Stimulated activated CD4-positive, alpha-beta T cell treated with anti-CD3 and anti-CD28 coated beads, Interleukin-2, amount 100 ng/mL, for 48 hours (primary cell): ENCODE data around the gene ZDHHC18.
"Not testable (repeated sequence)": the region's sequence is repeated elsewhere in the genome, so short reads cannot be mapped to it uniquely, and the experiment has no call there.

ENCODE experiments used
- DNase-seq, 2 donors: peaks; one replicate each; pipeline ENCODE4 v3.0.0-alpha.2; 2020

ZDHHC18 gene

DNA sequence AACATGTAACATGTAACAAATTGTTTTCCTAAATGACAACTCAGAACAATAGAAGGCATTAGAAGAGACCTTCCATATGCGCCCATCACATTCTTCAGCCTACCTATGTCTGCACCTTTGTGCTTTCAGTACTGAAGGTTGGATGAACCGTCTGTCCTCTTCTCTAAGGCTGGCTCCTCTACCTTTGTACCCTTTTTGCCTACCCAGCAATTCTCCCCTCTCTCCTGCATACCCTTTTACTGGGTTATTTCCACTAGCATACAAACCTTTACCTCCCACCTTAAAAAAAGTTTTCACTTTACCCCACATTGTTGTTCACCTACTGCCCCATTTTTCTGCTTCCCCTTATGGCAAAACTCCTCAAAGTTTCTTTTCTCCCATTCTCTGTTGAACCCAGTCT is 33.6 kb upstream of the ZDHHC18 start:
- no peak for DNase-seq

DNA sequence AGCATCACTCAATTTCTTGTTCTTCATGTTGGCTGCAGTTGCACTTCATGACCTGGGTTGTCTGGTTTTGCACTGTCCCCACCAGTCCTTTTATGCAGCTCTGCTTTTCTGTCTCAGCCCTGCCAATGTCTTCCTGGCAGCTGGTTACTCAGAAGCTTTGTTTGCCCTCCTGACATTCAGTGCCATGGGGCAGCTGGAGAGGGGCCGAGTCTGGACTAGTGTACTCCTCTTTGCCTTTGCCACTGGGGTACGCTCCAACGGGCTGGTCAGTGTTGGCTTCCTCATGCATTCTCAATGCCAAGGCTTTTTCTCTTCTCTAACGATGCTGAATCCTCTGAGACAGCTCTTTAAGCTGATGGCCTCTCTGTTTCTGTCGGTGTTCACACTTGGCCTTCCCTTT is 32.1 kb upstream of the ZDHHC18 start:
- DNase-seq, result no peak

DNA sequence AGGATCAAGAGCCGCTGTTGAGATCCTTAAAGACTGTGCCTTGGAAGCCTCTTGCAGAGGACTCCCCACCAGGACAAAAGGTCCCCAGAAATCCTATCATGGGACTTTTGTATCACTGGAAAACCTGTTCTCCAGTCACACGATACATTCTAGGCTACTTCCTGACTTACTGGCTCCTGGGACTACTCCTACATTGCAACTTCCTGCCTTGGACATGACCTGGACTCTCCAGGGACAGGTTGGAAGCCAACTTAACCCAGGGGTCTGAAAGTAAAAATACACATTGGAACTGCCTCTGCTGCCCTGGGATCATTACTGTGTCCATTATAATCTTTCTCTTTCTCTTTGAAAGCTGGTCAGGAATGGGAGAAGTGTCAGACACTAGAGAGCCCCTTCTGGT is 28.9 kb upstream of the ZDHHC18 start:
- DNase-seq, result no peak

DNA sequence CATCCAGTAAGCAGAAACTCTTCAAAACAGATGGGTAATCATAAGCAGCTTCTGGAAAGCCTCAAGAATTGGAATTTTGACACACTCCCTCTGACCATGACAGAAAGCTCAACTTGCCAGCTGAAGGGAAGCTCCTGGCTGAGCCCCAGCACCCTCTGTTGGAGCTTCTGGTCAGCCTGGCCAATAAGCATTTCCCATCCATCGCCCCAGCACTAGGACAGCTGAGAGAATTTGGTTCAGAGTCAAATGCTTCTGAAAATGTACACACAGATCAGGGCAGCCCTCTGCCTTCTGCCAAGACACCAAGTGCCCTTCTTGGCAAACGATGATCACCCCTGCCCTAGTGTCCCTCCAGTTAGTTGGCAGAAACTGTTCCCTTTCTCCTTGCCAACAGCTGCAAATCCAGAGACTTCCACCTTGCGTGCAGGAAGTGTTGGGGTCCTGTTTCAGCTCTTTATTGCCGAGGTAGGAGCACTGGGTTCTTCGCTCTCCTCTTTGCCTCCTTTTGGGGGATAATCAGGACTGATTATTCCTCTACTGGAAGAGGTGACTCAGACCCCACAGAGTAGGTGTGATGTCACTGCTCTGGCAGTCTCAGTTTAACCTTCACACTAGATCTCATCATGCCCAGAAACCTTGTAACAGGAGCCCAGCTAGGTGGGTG is 26.9 kb upstream of the ZDHHC18 start:
- no peak for DNase-seq

DNA sequence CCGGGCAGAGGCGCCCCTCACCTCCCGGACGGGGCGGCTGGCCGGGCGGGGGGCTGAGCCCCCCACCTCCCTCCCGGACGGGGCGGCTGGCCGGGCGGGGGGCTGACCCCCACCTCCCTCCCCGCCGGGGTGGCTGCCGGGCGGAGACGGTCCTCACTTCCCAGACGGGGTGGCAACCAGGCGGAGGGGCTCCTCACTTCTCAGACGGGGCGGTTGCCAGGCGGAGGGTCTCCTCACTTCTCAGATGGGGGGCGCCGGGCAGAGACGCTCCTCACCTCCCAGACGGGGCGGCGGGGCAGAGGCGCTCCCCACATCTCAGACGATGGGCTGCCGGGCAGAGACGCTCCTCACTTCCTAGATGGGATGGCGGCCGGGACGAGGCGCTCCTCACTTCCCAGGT is 22.6 kb upstream of the ZDHHC18 start:
- DNase-seq, result not testable (repeated sequence)

DNA sequence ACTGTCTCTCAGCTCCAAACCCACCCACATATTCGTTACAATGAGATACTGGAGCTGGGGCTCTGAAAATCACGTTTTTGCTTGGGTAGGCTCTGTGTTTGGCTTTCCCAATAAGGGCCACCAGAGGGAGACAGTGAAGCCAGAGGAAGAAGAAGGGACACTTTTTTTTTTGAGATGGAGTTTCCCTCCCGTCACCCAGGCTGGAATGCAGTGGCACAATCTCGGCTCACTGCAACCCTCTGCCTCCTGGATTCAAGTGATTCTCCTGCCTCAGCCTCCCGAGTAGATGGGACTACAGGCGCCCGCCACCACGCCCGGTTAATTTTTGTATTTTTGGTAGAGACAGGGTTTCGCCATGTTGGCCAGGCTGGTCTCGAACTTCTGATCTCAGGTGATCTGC is 16.4 kb upstream of the ZDHHC18 start:
- DNase-seq, result peak; percentile 69 to 73

DNA sequence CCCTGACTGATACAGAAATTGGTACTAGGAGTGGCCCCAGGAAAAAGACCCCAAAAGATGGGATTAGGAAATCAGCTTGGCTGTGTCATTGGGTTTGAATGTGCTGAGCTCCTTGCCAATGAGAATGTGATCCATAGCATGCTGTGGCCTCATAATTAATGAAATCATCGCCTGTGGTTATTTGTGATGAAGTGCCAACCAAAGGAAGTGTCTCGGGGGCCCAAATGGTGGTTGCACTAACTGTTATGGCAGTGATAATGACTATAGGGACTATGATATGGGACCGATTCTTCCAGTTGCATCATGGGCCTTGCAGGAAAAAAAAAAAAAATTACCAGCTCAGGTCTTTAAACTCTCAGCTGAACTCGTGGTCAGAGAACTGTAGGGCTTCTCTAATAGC is 15.4 kb upstream of the ZDHHC18 start:
- no peak for DNase-seq

DNA sequence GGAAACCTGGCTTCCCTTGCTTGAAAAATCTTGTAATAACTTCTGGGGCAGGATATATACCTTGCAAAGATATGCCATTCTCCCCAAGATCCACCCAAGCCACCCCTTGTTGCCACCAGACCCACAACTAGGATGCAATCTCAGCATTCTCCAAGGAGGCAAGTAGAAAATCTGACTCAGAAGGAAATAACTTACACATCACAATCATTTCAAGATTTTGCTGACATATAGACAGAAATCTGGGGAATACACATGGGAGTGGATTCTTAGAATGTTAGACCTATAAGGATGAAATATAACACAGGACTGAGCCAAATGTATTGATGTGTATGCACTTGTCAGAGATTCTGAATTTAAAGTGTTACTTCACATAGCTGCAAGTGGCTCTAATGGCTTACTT is 14.8 kb upstream of the ZDHHC18 start:
- no peak for DNase-seq

DNA sequence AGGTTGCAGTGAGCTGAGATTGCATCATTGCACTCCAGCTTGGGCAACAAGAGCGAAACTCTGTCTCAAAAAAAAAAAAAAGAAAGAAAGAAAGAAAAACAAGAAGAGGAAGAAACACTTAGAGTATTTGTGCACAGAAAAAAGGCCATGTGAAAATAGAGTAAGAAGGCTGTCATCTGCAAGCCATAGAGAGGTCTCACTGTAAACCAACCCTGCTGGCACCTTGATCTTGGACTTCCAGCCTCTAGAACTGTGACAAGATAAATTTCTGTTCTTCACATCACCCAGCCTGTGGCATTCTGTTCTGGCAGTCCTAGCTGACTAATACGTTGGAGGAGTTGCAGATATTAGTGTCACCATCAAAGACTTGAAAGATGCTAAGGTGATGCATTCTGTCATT is 12.1 kb upstream of the ZDHHC18 start:
- DNase-seq, result no peak

DNA sequence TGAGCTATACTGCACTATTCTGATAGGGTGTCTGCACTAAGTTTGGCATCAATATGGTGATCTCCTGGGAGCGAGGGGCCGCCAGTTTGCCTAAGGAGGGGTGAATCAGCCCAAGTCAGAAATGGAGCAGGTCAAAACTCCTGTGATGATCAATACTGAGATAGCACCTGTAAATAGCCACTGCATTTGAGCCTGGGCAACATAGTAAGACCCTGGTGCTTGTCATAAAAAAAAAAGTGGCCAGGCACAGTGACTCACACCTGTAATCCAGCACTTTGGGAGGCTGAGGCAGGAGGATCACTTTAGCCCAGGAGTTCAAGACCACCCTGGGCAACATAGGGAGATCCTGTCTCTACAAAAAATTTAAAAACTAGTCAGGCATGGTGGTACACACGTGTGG is 11.6 kb upstream of the ZDHHC18 start:
- no peak for DNase-seq

DNA sequence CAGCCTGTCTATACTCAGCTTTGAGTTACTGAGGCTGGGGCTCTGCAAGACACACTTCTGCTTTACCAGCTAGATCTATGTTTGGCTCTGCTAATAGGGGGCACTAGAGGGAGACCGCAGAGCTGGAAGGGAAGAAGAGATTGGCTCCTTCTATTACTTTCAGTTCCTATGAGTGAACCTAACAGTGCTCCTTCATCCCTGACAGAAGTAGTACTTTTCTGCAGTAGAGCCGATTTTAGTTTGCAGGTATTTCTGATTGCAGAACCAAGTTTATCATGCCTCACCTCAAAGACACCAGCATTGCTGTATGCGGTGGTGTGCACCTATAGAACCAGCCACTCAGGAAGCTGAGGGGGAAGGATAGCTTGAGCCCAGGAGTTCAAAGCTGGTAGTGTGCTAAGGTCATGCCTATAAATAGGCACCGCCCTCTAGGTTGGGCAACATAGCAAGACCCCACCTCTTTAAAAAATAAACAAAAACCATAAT is 5.7 kb upstream of the ZDHHC18 start:
- no peak for DNase-seq

DNA sequence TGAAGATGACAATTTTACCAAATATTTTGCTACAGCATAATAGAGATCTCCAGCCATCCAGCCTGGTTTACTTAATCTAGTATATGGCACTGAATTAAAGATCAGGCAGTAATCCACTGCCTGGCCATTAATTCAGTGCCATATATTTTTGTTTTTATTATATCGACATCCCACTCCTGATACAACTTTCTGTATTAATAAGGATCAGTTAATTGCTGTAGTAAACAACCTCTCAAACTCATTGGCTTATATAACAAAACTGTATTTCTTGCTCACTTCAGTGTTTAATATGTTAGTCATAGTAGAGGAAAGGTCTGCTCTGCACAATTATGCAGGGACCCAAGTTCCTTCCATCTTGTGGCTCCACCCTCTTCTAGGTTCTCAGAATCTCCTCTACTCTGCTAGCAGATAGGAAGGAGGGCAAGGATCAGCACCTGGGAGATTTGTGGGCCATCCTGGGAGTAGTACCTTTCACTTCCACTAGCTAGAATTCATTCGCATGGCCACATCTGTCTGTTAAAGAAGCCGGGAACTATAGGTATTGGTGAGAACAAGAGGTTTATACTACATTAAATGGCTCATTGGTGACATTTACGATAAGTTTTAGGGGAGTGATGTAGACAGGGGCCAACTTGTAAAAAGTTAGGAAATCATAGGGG is 3.6 kb upstream of the ZDHHC18 start:
- DNase-seq, result no peak

DNA sequence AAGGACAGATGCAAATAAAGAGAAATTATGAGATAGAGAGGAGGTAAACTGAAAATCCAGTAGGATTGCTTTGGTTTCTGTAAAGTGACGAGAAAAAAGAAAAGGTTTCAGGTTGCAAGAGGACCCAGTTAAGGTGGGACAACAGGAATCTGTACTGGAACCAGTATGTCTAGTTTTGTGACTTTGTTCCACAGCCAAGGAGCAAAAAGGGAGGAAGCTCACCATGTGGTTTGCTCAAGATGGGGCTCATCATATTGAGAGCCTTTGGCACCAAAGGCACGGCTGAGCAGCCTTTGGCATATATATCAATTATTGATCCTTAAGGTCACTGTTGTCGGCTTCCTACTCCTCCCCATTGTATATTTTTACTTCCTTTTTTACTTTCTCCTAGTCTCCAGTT is 1.8 kb upstream of the ZDHHC18 start:
- no peak for DNase-seq

DNA sequence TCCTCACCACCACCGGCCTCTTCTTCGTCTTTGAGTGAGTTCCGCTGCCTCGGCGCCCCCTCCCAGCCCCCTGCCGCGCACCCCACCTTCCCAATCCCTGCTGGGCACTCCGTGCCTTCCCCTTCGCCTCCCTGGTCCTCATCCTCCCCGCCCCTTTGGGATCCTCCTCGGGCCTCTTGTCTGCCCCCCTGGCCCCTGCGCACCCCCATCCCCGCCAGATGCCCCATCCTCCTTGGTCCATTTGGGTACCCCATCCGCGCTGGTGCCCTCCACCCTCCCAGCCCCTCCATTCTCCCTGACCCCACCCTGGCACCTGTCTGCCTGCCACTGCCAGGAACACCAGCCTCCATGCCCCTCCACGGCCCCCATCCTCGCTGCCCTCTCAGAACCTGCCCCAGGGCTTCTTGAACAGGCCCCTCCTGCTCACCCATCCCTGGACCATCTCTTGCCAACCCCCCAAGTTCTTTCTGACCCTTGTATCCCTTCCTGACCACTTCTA is 667 bp downstream of the ZDHHC18 start:
- DNase-seq, result no peak

DNA sequence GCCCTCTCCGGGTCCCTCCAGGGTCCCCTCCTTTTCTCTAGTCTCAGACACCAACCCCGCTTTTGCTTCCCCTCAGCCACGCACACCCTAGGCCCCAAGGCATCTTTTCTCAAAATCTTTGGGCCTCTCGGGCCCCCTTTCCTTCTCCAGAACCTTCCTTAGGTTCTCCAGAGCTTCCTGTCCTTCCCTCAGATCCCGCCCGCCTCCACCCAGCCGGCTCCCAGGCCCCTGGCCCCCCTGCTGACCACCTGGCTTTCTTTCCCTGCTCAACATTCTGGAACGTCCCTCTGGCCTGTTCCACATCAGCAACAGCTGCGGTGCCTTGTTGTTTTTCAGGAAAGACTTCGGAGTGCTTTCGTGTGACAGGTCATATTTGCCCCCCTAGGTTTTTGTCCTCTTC is 1.2 kb downstream of the ZDHHC18 start:
- no peak for DNase-seq

DNA sequence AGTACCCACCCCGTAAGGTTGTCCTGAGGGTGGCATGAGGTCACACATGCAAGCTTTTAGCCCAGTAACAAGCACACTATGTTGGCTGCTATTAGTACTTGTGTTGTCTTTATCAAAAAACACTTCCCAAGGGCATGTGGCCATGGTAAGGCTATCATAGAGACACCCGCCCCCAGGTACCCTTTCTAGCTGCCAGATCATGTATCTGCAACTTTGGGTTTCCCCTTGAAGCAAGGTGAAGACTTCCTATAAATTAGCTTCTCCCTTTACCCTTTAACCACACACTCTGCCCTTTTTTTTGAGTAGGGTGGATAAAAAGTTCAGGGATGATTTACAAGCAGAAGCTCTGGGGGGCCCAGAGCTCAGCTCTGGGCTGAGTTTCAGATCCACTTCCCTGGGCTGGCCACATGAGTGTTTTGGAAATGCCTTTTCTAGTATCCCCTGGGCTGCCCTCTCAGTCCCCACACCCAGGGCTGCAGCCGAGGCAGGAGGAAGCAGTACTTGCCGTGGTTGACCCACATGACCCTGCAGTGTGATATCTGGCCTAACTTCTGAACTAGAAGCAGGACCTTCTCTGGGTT is 2.0 kb downstream of the ZDHHC18 start:
- DNase-seq, result no peak

DNA sequence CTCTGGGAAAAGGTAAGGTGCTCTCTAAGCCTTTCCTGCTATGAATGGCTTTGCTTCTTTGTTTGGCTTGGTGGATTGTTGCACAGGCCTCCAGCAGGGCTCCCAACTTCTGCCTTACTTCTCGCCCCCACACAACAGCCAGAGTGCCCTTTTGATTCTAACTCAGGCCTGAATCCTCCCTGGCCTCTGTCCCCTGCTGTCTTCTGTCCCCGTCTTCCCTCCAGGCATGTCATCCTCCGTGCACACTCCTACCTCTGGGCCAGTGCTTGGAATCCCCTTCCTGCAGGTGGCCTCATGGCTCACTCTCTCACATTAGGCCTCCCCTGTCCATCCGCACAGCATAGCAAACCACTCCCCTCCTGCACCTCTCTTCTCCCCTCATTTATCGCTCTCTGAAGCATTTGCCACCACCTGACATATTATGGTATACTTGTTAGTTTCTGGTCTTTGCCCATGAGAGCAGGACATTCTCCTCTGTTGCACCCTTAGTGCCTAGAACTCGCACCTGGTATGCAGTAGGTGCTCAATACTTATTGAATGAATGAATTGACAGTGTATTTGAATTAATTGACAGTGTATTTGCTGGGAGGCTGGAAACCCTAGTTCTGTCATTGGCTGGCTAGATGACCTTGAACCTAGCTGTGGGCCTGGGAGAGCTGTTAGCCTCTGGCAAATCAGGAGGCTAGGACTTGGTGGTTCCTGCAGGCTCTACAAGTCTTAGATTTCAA is 2.9 kb downstream of the ZDHHC18 start:
- DNase-seq, result no peak

DNA sequence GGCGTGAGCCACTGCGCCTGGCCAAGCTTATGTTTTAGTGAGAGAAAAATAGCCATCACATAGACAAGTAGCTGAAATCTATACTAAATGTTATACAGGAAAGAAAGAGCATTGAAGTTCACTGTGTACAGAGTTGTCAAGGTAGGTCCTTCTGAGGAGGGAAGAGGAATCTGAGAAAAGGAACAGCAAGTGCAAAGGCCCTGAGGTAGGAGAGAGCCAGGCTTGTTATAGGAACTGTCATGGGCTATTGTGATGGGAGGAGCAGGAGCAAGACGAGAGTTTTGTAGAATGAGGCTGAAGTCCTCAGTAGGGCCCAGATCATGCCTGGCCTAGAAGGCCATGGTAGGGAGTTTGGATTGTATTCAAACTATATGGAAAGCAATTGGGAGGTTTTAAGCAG is 4.6 kb downstream of the ZDHHC18 start:
- DNase-seq, result no peak

DNA sequence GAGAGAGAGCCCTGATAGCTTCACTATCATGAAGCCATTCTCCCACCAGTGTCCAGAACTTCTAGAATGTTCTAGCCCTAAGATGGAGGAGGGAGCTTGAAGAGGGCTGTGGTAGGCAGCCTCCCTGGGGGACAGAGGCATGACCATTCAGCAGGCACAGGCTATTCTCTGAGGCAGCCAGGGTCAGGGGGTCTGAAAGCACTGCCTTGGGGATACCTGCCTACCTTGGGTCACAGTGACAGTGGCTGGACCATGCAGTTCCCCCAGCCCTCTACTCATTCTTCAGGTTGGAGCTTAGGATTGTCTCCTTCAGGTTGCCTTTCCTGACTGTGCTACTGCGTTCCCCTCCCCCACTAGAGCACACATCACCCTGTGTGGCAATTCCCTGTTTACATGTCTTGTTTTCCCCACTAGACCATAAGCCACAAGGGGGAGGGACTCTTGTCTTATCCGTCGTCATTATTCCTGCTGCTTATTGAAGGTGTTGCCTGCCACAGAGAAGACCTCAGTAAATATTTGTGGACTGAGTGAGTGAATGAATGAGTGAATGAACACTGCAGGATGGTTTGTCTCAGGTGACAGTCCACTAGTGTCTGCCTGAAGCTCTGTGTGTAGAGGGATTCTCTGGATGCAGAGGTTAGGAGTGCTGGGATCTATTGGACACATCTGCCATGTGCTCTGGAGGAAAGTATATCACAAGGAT is 5.2 kb downstream of the ZDHHC18 start:
- DNase-seq, result no peak

DNA sequence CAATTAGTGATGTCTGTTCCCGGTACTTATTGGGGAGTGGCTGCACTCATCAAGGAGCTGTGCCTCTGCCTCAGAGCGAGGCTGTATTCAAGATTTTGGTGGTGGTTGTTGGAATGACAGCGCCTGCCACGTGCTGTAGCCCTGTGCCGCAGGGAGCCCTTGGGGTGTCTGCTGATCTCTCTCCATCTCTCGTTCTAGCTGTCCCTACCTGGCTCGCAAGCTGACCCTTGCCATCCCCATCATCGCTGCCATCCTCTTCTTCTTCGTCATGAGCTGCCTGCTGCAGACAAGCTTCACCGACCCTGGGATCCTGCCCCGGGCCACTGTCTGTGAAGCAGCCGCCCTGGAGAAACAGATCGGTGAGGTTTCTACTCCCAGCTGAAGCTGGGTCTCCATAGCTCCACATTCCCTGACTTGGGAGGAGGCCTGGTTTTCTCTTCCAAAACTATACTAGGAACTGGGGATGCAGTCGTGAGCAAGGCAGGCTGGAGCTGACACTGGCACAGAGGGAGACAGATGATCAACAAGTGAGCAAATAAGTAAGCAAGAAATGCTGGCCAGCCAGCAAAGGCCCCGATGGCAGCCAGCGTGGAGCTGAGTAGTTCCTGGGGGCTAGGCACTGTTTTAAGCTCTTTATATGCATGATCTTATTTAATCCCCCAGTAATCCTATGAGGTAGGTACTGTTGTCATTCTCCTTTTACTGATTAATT is 5.9 kb downstream of the ZDHHC18 start:
- DNase-seq, result no peak

DNA sequence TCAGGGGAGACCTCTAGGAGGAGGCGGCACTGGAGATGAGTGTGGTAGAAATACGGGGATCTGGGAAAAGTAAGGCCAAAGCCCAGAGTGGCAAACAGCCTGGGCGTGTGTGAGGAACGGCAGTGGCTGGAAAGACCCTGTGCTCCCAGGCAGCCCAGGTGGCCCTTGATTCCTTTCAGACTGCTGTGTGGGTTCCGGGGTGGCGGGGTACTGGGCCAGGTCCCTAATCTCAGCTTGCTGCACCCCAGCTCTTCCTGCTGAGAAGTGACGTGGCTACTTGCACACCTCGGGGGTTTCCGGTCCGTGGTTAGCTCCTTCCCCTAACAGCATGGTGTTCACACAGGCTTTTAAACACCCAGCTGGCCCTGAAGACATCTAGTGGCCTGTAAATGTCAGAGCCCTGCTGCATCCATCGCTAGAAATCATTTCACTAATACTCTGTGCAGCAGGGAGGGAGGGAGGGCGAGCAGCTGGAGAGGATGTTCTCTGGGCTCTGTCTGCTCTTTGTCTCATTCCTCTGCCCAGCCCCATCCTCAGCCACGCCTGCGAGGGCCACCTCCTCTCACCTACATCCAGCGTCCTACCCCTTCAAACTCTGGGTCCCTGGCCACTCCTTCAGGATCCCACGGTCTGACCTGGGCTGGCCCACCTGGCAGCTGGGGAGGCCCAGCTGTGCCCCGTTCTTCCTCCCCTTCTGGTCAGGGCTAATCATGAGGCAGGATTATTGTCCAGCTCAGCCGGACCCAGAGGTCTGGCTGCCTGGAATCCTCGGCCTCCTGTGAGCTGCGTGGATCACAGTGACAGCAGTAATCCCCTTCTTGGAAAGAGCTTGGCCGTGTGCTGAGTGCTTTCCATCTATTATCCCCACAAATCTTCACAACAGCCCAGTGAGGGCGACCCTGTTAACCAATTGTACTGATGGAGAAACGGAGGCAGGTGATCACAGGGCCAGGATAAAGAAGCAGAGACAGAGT is 7.2 kb downstream of the ZDHHC18 start:
- peak; percentile 64 to 65 for DNase-seq
